GM13977 (cell line): ENCODE results near the gene CSDE1.

Experiments
- DNase-seq: peaks from one replicate; pipeline ENCODE4 v3.0.0; 2012; ENCODE audit warnings: low spot score
- CTCF ChIP-seq: IDR thresholded peaks from 2 replicates; pipeline ENCODE4 v1.5.1; 2012; ENCODE audit warnings: mild to moderate bottlenecking, control low read depth; ENCODE audit not compliant: insufficient read depth; ENCODE audit errors: extremely low read depth, missing control alignments
- in situ Hi-C: fragments of 300-500 bp; cut with MboI; formaldehyde crosslinking; loops from one replicate; pipeline ENCODE4 v1.12.0; 2022; ENCODE audit warnings: low sequenced_read_pairs, low pct_unique_long_range_greater_than_20kb, mixed read lengths, inconsistent platforms; ENCODE audit not compliant: unreplicated experiment

The CSDE1 gene

GRCh38 chr1:114668784-114669561, 88.8 kb downstream of the CSDE1 start:
- DNase-seq, result peak; percentile 9
- TF ChIP-seq CTCF, result no peak
- in situ Hi-C loops, result no loop called here

- TF ChIP-seq CTCF, result no peak
Measured at GRCh38 chr1:114668373-114668772, 89.4 kb downstream of the CSDE1 start.

GRCh38 chr1:114666954-114667353, 90.8 kb downstream of the CSDE1 start:
- in situ Hi-C loops, result no loop called here
- TF ChIP-seq CTCF, result no peak
- no peak for DNase-seq

More at GRCh38 chr1:114668373-114668772, 89.4 kb downstream of the CSDE1 start:
- no peak for DNase-seq
- in situ Hi-C loops, result no loop called here
